ENCODE results near the gene TJP2. TPM values are rescaled to one million over a fixed set of nuclear protein-coding genes. Genes with fewer than 3 reads are reported as not detected.

The TJP2 gene
- total and polyA plus RNA-seq, 10 of the 15 experiments (the other 5 are each of a cell fraction or from before 2014, with no cell fraction given), result 6.4 to 59.9 (median 29.7) TPM

DNA sequence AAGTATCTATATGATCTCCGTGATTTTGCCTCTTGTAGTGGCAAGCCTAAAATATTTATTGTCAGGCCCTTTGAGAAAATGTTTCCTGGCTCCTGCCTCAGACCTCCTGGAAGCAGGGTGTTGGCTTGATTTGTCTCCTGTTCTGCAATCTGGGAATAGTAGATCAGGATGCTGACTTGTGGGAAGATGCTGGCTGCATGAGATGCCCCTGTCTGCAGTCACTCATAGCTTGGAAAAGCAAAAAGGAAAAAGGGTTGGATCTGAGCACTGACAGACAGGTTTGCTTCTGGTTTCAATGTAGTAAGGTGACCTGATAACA is 16.7 kb downstream of the TJP2 start:
- H4K20me1 ChIP-seq (ENCODE audit: control insufficient read depth, insufficient read depth), result peaks cover 3% of the 10 kb centered on the region; the same call in 1 of the 2 replicates
- intact Hi-C loops (cut with micrococcal nuclease; ENCODE audit: unreplicated experiment) (loop anchor here (5.0 kb wide), 1 partner anchor 69 kb away; no protein-coding TSS in a partner anchor), in situ Hi-C loops (cut with MboI) (no loop called here)
- 0% methylated on average over 1 of the region's 1 CpG for WGBS (ENCODE audit: insufficient coverage, insufficient replicate concordance, low lambda C conversion rate, missing lambda C conversion rate)
- ChIA-PET RAD21 (ENCODE audit: unreplicated experiment) (interaction anchor here (0.9 to 8.9 kb wide), 8 partner anchors 13 to 155 kb away, joined by 3 to 159 read pairs (median 6); partner anchors contain the start of genes FXN and TJP2), SMC1A (ENCODE audit: uncharacterized antibody, unreplicated experiment) (interaction anchor here (0.8 to 7.2 kb wide), 8 partner anchors 10 to 155 kb away, joined by 3 to 130 read pairs (median 5); partner anchors contain the start of gene FXN), CTCF (interaction anchor here (1.0 to 10.1 kb wide), 6 partner anchors 13 to 157 kb away, joined by 3 to 289 read pairs (median 32); partner anchors contain the start of genes FXN and TJP2), POLR2A (interaction anchor here (0.6 to 2.0 kb wide), 3 partner anchors 9 to 13 kb away, joined by 3 to 8 read pairs (median 6); no protein-coding TSS in a partner anchor)
- no peak for FAIRE-seq
- H3K79me2 ChIP-seq (ENCODE audit: control insufficient read depth, insufficient read depth, low read length), result peaks cover 27% of the 10 kb centered on the region
- H3K4me3 ChIP-seq, result peak overlapping the region; percentile 25; the same call in 1 of the 2 replicates
- H3K9me3 ChIP-seq (replicated peaks; ENCODE audit: control insufficient read depth, insufficient read depth, low read length), result no peaks in the 10 kb centered on the region
- no peak for ATAC-seq
- BruUV-seq (replicated peaks), result no TSS peak
- H2AFZ ChIP-seq (ENCODE audit: control insufficient read depth, low read depth, low read length), result no peak overlapping the region
- no peak for DNase-seq (ENCODE audit: low read depth, low spot score)
- H3K27me3 ChIP-seq (replicated peaks in 1 of 2; ENCODE audit: control insufficient read depth in 2 of 2, insufficient read depth in 2 of 2, low read length in 1 of 2), result no peaks in the 10 kb centered on the region
- no peak overlapping the region for H3K9ac ChIP-seq (ENCODE audit: control insufficient read depth, insufficient read depth, low read length)
- no peaks in the 10 kb centered on the region for H3K36me3 ChIP-seq (ENCODE audit: control insufficient read depth in 2 of 2, insufficient read depth in 2 of 2, low read length in 1 of 2)
- H3K4me1 ChIP-seq (ENCODE audit: control insufficient read depth, insufficient read depth, low read length), result peaks cover 18% of the 10 kb centered on the region
- no peak overlapping the region for H3K27ac ChIP-seq (ENCODE audit: control insufficient read depth, insufficient read depth)
- peak overlapping the region; percentile 84 for H3K4me2 ChIP-seq (ENCODE audit: control insufficient read depth, insufficient read depth)
- TF ChIP-seq PRDM15 (CRISPR knock-in tag; IDR thresholded peaks at IDR 0.05), result no peak
- no peak for TF ChIP-seq MEF2B (IDR thresholded peaks at IDR 0.05; ENCODE audit: partially characterized antibody, poor library complexity, severe bottlenecking)
- TF ChIP-seq, protein P1, sequence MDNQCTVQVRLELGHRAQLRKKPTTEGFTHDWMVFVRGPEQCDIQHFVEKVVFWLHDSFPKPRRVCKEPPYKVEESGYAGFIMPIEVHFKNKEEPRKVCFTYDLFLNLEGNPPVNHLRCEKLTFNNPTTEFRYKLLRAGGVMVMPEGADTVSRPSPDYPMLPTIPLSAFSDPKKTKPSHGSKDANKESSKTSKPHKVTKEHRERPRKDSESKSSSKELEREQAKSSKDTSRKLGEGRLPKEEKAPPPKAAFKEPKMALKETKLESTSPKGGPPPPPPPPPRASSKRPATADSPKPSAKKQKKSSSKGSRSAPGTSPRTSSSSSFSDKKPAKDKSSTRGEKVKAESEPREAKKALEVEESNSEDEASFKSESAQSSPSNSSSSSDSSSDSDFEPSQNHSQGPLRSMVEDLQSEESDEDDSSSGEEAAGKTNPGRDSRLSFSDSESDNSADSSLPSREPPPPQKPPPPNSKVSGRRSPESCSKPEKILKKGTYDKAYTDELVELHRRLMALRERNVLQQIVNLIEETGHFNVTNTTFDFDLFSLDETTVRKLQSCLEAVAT (IDR thresholded peaks at IDR 0.05), result no peak
- TF ChIP-seq SREBF1 (IDR thresholded peaks at IDR 0.05; ENCODE audit: low read length), result no peak
- no peak for TF ChIP-seq ATF3 (IDR thresholded peaks at IDR 0.05; ENCODE audit: borderline replicate concordance, extremely low read depth, low read depth, low read length)
- TF ChIP-seq SIX5 (IDR thresholded peaks at IDR 0.05; ENCODE audit: low read depth, low read length, severe bottlenecking), result no peak
- no peak for TF ChIP-seq MYB (IDR thresholded peaks at IDR 0.05; ENCODE audit: borderline replicate concordance, low read depth, low read length)
- no peak for TF ChIP-seq CBX5 (IDR thresholded peaks at IDR 0.05; ENCODE audit: low read depth)
- TF ChIP-seq IRF5 (IDR thresholded peaks at IDR 0.05; ENCODE audit: borderline replicate concordance), result no peak
- TF ChIP-seq YBX1 (IDR thresholded peaks at IDR 0.05), result no peak
- no peak for TF ChIP-seq JUND (IDR thresholded peaks at IDR 0.05; ENCODE audit: low read depth, low read length)
- no peak for TF ChIP-seq CTCF (IDR thresholded peaks at IDR 0.05 in 2 of 3, conservative IDR thresholded peaks at IDR 0.05 in 1 of 3; ENCODE audit: control insufficient read depth in 2 of 3, extremely low read depth in 1 of 3, insufficient read depth in 1 of 3, low read depth in 3 of 3, low read length in 3 of 3)
- TF ChIP-seq CHD4 (IDR thresholded peaks at IDR 0.05), result no peak

Measured in GM12878 (cell line).